Stimulated activated CD4-positive, alpha-beta T cell treated with anti-CD3 and anti-CD28 coated beads, Interleukin-2, amount 100 ng/mL, for 4 hours (primary cell): ENCODE results near the gene ANTKMT.

Experiments used
- DNase-seq: peaks from one replicate; pipeline ENCODE4 v3.0.0-alpha.2; 2020; ENCODE audit warnings: low read depth

Gene ANTKMT

GRCh38 chr16:720990-721764 lies at the start of gene ANTKMT:
ANTKMT (plus strand) TSS chr16:721146; CDS start chr16:721275, 129 bp downstream.
- peak; percentile 54 for DNase-seq

GRCh38 chr16:671353-672131 lies 49.4 kb upstream of the ANTKMT start:
- DNase-seq = no peak

GRCh38 chr16:672371-672770 lies 48.6 kb upstream of the ANTKMT start:
- DNase-seq = no peak

- no peak for DNase-seq
These were observed 48.1 kb upstream of the ANTKMT start for GRCh38 chr16:672851-673250.

GRCh38 chr16:673399-673991 lies 47.5 kb upstream of the ANTKMT start:
- DNase-seq = no peak

- no peak for DNase-seq
These were observed 46.6 kb upstream of the ANTKMT start for GRCh38 chr16:674214-674881.

- DNase-seq = no peak
These were observed 45.7 kb upstream of the ANTKMT start, which contains the start of gene RHBDL1 for GRCh38 chr16:674968-675883. RHBDL1 (plus strand) TSS chr16:675671; CDS start chr16:675791, 120 bp downstream.

- no peak for DNase-seq
These were observed 44.9 kb upstream of the ANTKMT start for GRCh38 chr16:675884-676564.

- DNase-seq = no peak
These were observed 44.4 kb upstream of the ANTKMT start for GRCh38 chr16:676565-676902.

GRCh38 chr16:676913-677312 lies 44.0 kb upstream of the ANTKMT start:
- DNase-seq = no peak

- no peak for DNase-seq
These were observed 43.4 kb upstream of the ANTKMT start for GRCh38 chr16:677316-678190.

GRCh38 chr16:678209-678857 lies 42.6 kb upstream of the ANTKMT start:
- DNase-seq = no peak

GRCh38 chr16:678858-679813 lies 41.8 kb upstream of the ANTKMT start:
- no peak for DNase-seq

- DNase-seq = peak; percentile 80
These were observed 40.9 kb upstream of the ANTKMT start, which contains the start of gene STUB1 for GRCh38 chr16:679814-680624. STUB1 (plus strand) TSS chr16:680410; CDS start chr16:680526, 116 bp downstream.

- no peak for DNase-seq
These were observed 40.4 kb upstream of the ANTKMT start for GRCh38 chr16:680625-680945.

- DNase-seq = no peak
These were observed 39.8 kb upstream of the ANTKMT start for GRCh38 chr16:680967-681745.
